GM12801 (cell line): ENCODE results near the gene NADK2.

Source experiments
- TF ChIP-seq, protein P1 (sequence below): IDR thresholded peaks from one replicate; pipeline ENCODE4 v1.5.1; 2011; ENCODE audit warnings: control low read depth; ENCODE audit not compliant: insufficient read length; ENCODE audit errors: extremely low read depth

The NADK2 gene

GRCh38 chr5:36168737-36169136, 73.0 kb downstream of the NADK2 start:
- TF ChIP-seq, protein P1, sequence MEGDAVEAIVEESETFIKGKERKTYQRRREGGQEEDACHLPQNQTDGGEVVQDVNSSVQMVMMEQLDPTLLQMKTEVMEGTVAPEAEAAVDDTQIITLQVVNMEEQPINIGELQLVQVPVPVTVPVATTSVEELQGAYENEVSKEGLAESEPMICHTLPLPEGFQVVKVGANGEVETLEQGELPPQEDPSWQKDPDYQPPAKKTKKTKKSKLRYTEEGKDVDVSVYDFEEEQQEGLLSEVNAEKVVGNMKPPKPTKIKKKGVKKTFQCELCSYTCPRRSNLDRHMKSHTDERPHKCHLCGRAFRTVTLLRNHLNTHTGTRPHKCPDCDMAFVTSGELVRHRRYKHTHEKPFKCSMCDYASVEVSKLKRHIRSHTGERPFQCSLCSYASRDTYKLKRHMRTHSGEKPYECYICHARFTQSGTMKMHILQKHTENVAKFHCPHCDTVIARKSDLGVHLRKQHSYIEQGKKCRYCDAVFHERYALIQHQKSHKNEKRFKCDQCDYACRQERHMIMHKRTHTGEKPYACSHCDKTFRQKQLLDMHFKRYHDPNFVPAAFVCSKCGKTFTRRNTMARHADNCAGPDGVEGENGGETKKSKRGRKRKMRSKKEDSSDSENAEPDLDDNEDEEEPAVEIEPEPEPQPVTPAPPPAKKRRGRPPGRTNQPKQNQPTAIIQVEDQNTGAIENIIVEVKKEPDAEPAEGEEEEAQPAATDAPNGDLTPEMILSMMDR: no peak

- TF ChIP-seq, protein P1: no peak
Observed at GRCh38 chr5:36164461-36164860, 77.3 kb downstream of the NADK2 start.

DNA sequence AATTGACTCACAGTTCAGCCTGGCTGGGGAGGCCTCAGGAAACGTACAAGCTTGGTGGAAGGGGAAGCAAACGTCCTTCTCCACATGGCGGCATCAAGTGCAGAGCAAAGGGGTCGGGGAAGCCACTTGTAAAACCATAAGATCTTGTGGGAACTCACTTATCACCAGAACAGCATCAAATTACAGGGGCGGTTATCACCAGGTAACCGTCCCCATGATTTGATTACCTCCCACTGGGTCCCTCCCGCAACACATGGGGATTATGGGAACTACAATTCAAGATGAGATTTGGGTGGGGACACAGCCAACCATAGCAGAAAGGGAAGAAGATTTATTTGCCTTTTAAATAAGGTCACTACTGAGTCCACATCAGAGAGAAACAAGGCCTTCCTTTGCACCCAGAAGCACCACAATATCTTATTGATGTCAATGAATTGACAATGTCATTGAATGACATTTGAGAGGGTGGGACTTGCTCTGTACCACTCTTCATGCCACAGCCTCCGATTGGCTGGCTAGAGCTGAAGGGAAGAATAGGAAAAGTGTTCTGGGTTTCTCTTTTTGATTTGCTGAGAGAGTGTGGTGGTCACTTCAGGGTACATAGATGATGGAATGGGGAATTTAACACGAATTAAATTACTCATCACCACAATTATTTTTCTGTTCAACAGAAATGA, 78.8 kb downstream of the NADK2 start:
- TF ChIP-seq, protein P1: no peak

DNA sequence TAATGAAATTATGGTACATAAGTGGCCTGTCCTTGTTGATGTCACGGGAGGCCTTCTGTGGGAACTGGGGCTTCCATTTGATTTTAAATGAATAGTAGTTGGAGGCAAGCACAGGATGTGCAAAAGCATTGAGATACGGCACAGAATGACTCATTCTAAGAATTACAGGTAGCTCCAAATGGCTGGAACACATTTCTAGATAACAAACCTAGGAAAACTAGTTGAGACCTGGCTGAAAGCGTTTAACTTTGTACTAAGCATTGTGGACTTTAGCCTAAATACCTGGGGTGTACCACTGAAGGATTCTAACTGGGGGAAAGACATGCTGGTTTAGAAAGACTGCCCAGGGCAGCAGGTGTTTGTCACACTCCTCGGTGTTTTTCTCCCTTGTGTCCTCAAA, 80.4 kb downstream of the NADK2 start:
- TF ChIP-seq, protein P1: no peak

GRCh38 chr5:36160617-36161016, 81.1 kb downstream of the NADK2 start:
- TF ChIP-seq, protein P1: no peak

DNA sequence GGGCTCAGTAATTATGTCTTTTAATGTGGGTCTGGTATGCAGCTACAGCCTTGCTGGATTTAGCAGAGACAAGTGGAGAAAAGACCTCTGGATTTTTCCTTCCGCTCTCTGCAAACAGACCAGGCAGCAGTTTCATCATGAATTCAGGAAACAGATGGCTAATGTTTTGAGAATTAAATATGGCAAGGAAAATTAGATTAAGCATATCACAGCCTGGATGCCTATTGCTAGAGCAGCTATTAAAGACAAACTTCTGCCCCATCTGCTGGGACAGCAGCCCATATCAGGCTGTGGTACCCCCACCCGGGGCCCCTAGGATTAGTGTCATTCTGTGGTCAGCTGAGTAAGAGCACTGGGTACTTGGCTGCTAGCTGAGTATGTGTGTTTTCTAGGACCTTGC, 83.6 kb downstream of the NADK2 start:
- TF ChIP-seq, protein P1: no peak

- TF ChIP-seq, protein P1: no peak
Observed at GRCh38 chr5:36156619-36157018, 85.1 kb downstream of the NADK2 start.
